Urinary bladder (tissue), 4 donors: ENCODE results near the gene PCNX4. TPM values are rescaled to one million over a fixed set of nuclear protein-coding genes. Genes with fewer than 3 reads are reported as not detected.

ENCODE experiments used
- DNase-seq: peaks from one replicate; pipeline ENCODE4 v3.0.0-alpha.2; 2015; ENCODE audit errors: extremely low spot score
- H3K27ac ChIP-seq: one replicate; pipeline ENCODE4 v1.5.1; 2013; ENCODE audit warnings: low read depth, mild to moderate bottlenecking, moderate library complexity
- H3K36me3 ChIP-seq: one replicate; pipeline ENCODE4 v1.6.1; 2013; ENCODE audit warnings: mild to moderate bottlenecking, moderate library complexity; ENCODE audit not compliant: insufficient read depth
- H3K4me1 ChIP-seq: one replicate; pipeline ENCODE4 v1.6.1; 2013; ENCODE audit warnings: mild to moderate bottlenecking, moderate library complexity; ENCODE audit not compliant: insufficient read depth
- H3K4me3 ChIP-seq: one replicate; pipeline ENCODE4 v1.5.1; 2013; ENCODE audit warnings: low read depth, low read length
- WGBS: extraction: QIAGEN DNeasy Blood & Tissue Kit; methylation state at CpG from one replicate; pipeline ENCODE4 v1.1.7; 2013; 5-methylcytosine and 5-hydroxymethylcytosine counted together
- polyA plus RNA-seq: library from polyadenylated mRNA; stranded (reverse); fragments of 200-250 nt; gene quantifications from one replicate; pipeline ENCODE4 v1.2.3, GENCODE V29; 2013
- total RNA-seq: library from RNA; depleted of rRNA; stranded (reverse); fragments of >200 nt; gene quantifications from one replicate; pipeline ENCODE4 v1.2.3, GENCODE V29; 2014
- donor health status: healthy with polysubstance abuse.
- donor health status: healthy.

PCNX4 gene
- total and polyA plus RNA-seq, 2 donors: 15.8 to 128 TPM

- no peak for DNase-seq
These were observed 80.0 kb downstream of the PCNX4 start for GRCh38 chr14:60171690-60172089.

GRCh38 chr14:60174352-60175254, 82.9 kb downstream of the PCNX4 start:
- WGBS: 75% methylated on average over 11 of the region's 11 CpGs
- Histone ChIP-seq H3K4me3 (no peak overlapping the region), H3K36me3 (no peaks in the 10 kb centered on the region), H3K4me1 (no peaks in the 10 kb centered on the region), H3K27ac (no peak overlapping the region)
- no peak for DNase-seq

More at GRCh38 chr14:60171690-60172089, 80.0 kb downstream of the PCNX4 start:
- Histone ChIP-seq H3K36me3 (no peaks in the 10 kb centered on the region), H3K27ac (no peak overlapping the region), H3K4me1 (no peaks in the 10 kb centered on the region), H3K4me3 (no peak overlapping the region)
- WGBS: 97% methylated on average over 2 of the region's 2 CpGs

- Histone ChIP-seq H3K4me1 (no peaks in the 10 kb centered on the region), H3K27ac (no peak overlapping the region), H3K4me3 (no peak overlapping the region), H3K36me3 (no peaks in the 10 kb centered on the region)
- DNase-seq: no peak
- 70% methylated on average over 2 of the region's 2 CpGs for WGBS
These were observed 83.7 kb downstream of the PCNX4 start for GRCh38 chr14:60175255-60175902.

- H3K27ac ChIP-seq: no peak overlapping the region
- 95% methylated on average over 1 of the region's 1 CpG for WGBS
These were observed 86.4 kb downstream of the PCNX4 start for GRCh38 chr14:60178164-60178563.

GRCh38 chr14:60178820-60179219, 87.1 kb downstream of the PCNX4 start:
- H3K27ac ChIP-seq: no peak overlapping the region
- H3K36me3 ChIP-seq: no peaks in the 10 kb centered on the region
- no peaks in the 10 kb centered on the region for H3K4me1 ChIP-seq
- no peak for DNase-seq
- H3K4me3 ChIP-seq: no peak overlapping the region
- WGBS: 97% methylated on average over 1 of the region's 1 CpG

More at GRCh38 chr14:60178164-60178563, 86.4 kb downstream of the PCNX4 start:
- no peak for DNase-seq
- Histone ChIP-seq H3K4me1 (no peaks in the 10 kb centered on the region), H3K36me3 (no peaks in the 10 kb centered on the region), H3K4me3 (no peak overlapping the region)

- no peak overlapping the region for H3K4me3 ChIP-seq
- H3K27ac ChIP-seq: no peak overlapping the region
- 54% methylated on average over 3 of the region's 3 CpGs for WGBS
- H3K36me3 ChIP-seq: no peaks in the 10 kb centered on the region
- no peaks in the 10 kb centered on the region for H3K4me1 ChIP-seq
- no peak for DNase-seq
These were observed 87.7 kb downstream of the PCNX4 start for GRCh38 chr14:60179431-60179869.

GRCh38 chr14:60183138-60183537, 91.4 kb downstream of the PCNX4 start:
- H3K27ac ChIP-seq: no peak overlapping the region
- no peak for DNase-seq
- WGBS: 95% methylated on average over 3 of the region's 3 CpGs
- H3K4me1 ChIP-seq: no peaks in the 10 kb centered on the region
- H3K36me3 ChIP-seq: no peaks in the 10 kb centered on the region
- H3K4me3 ChIP-seq: no peak overlapping the region

GRCh38 chr14:60183741-60184140, 92.0 kb downstream of the PCNX4 start:
- Histone ChIP-seq H3K4me1 (no peaks in the 10 kb centered on the region), H3K27ac (no peak overlapping the region), H3K4me3 (peak overlapping the region; percentile 31), H3K36me3 (no peaks in the 10 kb centered on the region)
- DNase-seq: no peak
- 45% methylated on average over 1 of the region's 1 CpG for WGBS

GRCh38 chr14:60184146-60184904, 92.6 kb downstream of the PCNX4 start:
- no peaks in the 10 kb centered on the region for H3K36me3 ChIP-seq
- H3K4me3 ChIP-seq: peak overlapping the region; percentile 31
- H3K27ac ChIP-seq: no peak overlapping the region
- H3K4me1 ChIP-seq: no peaks in the 10 kb centered on the region
- DNase-seq: peak; percentile 61
- WGBS: under 1% methylated on average over 5 of the region's 5 CpGs

GRCh38 chr14:60184905-60185555, 93.3 kb downstream of the PCNX4 start:
- no peak overlapping the region for H3K27ac ChIP-seq
- 47% methylated on average over 5 of the region's 5 CpGs for WGBS
- no peaks in the 10 kb centered on the region for H3K4me1 ChIP-seq
- no peaks in the 10 kb centered on the region for H3K36me3 ChIP-seq
- DNase-seq: no peak
- H3K4me3 ChIP-seq: no peak overlapping the region

- Histone ChIP-seq H3K27ac (no peak overlapping the region), H3K4me3 (no peak overlapping the region), H3K4me1 (no peaks in the 10 kb centered on the region), H3K36me3 (no peaks in the 10 kb centered on the region)
- WGBS: 53% methylated on average over 3 of the region's 3 CpGs
- DNase-seq: no peak
These were observed 96.4 kb downstream of the PCNX4 start for GRCh38 chr14:60188115-60188514.

- DNase-seq: no peak
- H3K27ac ChIP-seq: no peak overlapping the region
- H3K36me3 ChIP-seq: no peaks in the 10 kb centered on the region
- whole genome bisulfite sequencing: 71% methylated on average over 1 of the region's 1 CpG
- no peak overlapping the region for H3K4me3 ChIP-seq
- H3K4me1 ChIP-seq: no peaks in the 10 kb centered on the region
These were observed 97.0 kb downstream of the PCNX4 start for GRCh38 chr14:60188696-60189095.
